ENCODE results near the gene C1QB. TPM values are rescaled to one million over a fixed set of nuclear protein-coding genes. Genes with fewer than 3 reads are reported as not detected.

The C1QB gene
- total RNA-seq, 1 experiment from 2014 or later: not detected

GRCh38 chr1:22608361-22608760, 44.7 kb upstream of the C1QB start:
- H3K9me3 ChIP-seq: no peaks in the 10 kb centered on the region
- H3K4me1 ChIP-seq: no peaks in the 10 kb centered on the region
- H3K4me3 ChIP-seq (ENCODE audit: low read depth, low read length): no peak overlapping the region
- Mint-ChIP-seq H3K4me1 (ENCODE audit: low read depth, unreplicated experiment) (no peaks in the 10 kb centered on the region), H3K9me3 (ENCODE audit: unreplicated experiment) (no peaks in the 10 kb centered on the region), H3K36me3 (ENCODE audit: insufficient read depth, unreplicated experiment) (no peaks in the 10 kb centered on the region), H3K27ac (ENCODE audit: unreplicated experiment) (no peak overlapping the region), H3K4me3 (ENCODE audit: unreplicated experiment) (no peak overlapping the region), H3K27me3 (ENCODE audit: insufficient read depth, unreplicated experiment) (peaks cover 42% of the 10 kb centered on the region)
- ChIA-PET POLR2A (no interaction called here), CTCF (no interaction called here)
- DNase-seq: no peak
- no peaks in the 10 kb centered on the region for H3K36me3 ChIP-seq (ENCODE audit: control insufficient read depth, insufficient read depth, low read length)
- BruUV-seq (replicated peaks): no TSS peak
- intact Hi-C loops (cut with micrococcal nuclease; ENCODE audit: unreplicated experiment): no loop called here
- H3K27me3 ChIP-seq (replicated peaks; ENCODE audit: control insufficient read depth, insufficient read depth, low read length): no peaks in the 10 kb centered on the region; the same call in 1 of the 2 replicates
- no peak for TF ChIP-seq CTCF (IDR thresholded peaks at IDR 0.05; ENCODE audit: insufficient read depth in 1 of 2, low read depth in 1 of 2, low read length in 1 of 2, severe bottlenecking in 1 of 2, unreplicated experiment in 1 of 2)

DNA sequence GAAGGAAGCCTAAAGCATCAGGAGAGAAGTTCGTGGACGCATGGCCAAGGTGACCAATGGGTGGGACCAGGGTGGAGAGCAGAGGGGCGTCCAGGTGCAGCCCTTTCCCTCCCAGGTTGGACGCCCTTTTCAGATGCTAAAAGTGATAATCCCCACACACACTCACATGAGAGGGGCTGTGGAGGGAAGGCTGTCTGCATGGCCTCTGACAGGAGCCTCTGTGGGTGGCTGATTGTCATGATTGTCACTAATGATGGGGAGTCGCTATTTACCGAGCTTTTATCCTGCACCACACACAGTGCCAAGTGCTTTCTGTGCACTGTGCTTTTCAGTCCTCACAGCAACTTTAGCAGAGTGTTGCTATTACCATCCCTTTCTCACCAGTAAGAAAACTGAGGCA, 43.7 kb upstream of the C1QB start:
- H3K36me3 Mint-ChIP-seq (ENCODE audit: insufficient read depth, unreplicated experiment): no peaks in the 10 kb centered on the region
- no peaks in the 10 kb centered on the region for H3K4me1 Mint-ChIP-seq (ENCODE audit: low read depth, unreplicated experiment)

DNA sequence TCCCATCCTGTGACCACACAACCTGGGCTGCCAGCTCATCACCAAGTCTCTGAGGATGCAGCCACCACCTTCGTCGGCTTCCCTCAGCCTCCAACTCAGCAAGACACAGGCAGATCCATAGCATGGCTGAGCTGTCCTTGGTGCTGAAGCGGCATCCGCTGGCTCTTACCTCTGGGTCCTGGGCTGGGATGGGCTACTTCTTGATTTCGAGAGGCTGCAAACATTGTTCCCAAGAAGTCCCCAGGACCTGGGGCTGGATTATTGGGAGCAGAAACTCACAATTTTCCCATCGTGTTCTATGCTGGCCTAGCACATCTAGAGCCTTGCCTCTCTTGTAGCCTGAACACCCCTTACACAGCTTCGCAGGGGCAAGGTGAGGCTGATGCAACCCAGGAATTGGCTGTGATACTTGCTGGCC, 41.5 kb upstream of the C1QB start:
- no peaks in the 10 kb centered on the region for H3K4me1 ChIP-seq
- H3K27me3 ChIP-seq (replicated peaks; ENCODE audit: control insufficient read depth, insufficient read depth, low read length): no peaks in the 10 kb centered on the region; the same call in 1 of the 2 replicates
- Mint-ChIP-seq H3K4me3 (ENCODE audit: unreplicated experiment) (no peak overlapping the region), H3K4me1 (ENCODE audit: low read depth, unreplicated experiment) (no peaks in the 10 kb centered on the region), H3K36me3 (ENCODE audit: insufficient read depth, unreplicated experiment) (no peaks in the 10 kb centered on the region), H3K9me3 (ENCODE audit: unreplicated experiment) (no peaks in the 10 kb centered on the region), H3K27ac (ENCODE audit: unreplicated experiment) (no peak overlapping the region), H3K27me3 (ENCODE audit: insufficient read depth, unreplicated experiment) (peaks cover 27% of the 10 kb centered on the region)
- POLR2A ChIA-PET: no interaction called here
- H3K9me3 ChIP-seq: no peaks in the 10 kb centered on the region
- no peak for TF ChIP-seq CTCF (IDR thresholded peaks at IDR 0.05; ENCODE audit: insufficient read depth in 1 of 2, low read depth in 1 of 2, low read length in 1 of 2, severe bottlenecking in 1 of 2, unreplicated experiment in 1 of 2)
- BruUV-seq (replicated peaks): no TSS peak
- CTCF ChIA-PET: no interaction called here
- H3K36me3 ChIP-seq (ENCODE audit: control insufficient read depth, insufficient read depth, low read length): no peaks in the 10 kb centered on the region
- H3K4me3 ChIP-seq (ENCODE audit: low read depth, low read length): no peak overlapping the region
- peak; percentile 72 to 79 for DNase-seq
- intact Hi-C loops (cut with micrococcal nuclease; ENCODE audit: unreplicated experiment): no loop called here

More for the DNA sequence above, 43.7 kb upstream of the C1QB start:
- H3K4me1 ChIP-seq: no peaks in the 10 kb centered on the region
- no peaks in the 10 kb centered on the region for H3K36me3 ChIP-seq (ENCODE audit: control insufficient read depth, insufficient read depth, low read length)
- Mint-ChIP-seq H3K27ac (ENCODE audit: unreplicated experiment) (no peak overlapping the region), H3K4me3 (ENCODE audit: unreplicated experiment) (no peak overlapping the region), H3K27me3 (ENCODE audit: insufficient read depth, unreplicated experiment) (peaks cover 37% of the 10 kb centered on the region), H3K9me3 (ENCODE audit: unreplicated experiment) (no peaks in the 10 kb centered on the region)
- no TSS peak for BruUV-seq (replicated peaks)
- TF ChIP-seq CTCF (IDR thresholded peaks at IDR 0.05; ENCODE audit: insufficient read depth in 1 of 2, low read depth in 1 of 2, low read length in 1 of 2, severe bottlenecking in 1 of 2, unreplicated experiment in 1 of 2): no peak
- DNase-seq: no peak
- intact Hi-C loops (cut with micrococcal nuclease; ENCODE audit: unreplicated experiment): no loop called here
- H3K9me3 ChIP-seq: no peaks in the 10 kb centered on the region
- H3K4me3 ChIP-seq (ENCODE audit: low read depth, low read length): no peak overlapping the region
- CTCF ChIA-PET: no interaction called here
- H3K27me3 ChIP-seq (replicated peaks; ENCODE audit: control insufficient read depth, insufficient read depth, low read length): no peaks in the 10 kb centered on the region; the same call in 1 of the 2 replicates
- POLR2A ChIA-PET: no interaction called here

Measured in Caco-2 (cell line).